WTC11 (cell line): ENCODE results near the gene SLC25A22.

Source experiments
- ELF4 ChIP-seq: sonication (generic); formaldehyde crosslinking; IDR thresholded peaks from 2 replicates; pipeline ENCODE4 v1.8.1; 2022; ENCODE audit warnings: low read depth, mild to moderate bottlenecking, moderate library complexity, missing genetic modification reagents
- JUN ChIP-seq: sonication (generic); formaldehyde crosslinking; IDR thresholded peaks from 2 replicates; pipeline ENCODE4 v1.8.0; 2023; ENCODE audit warnings: mild to moderate bottlenecking, missing genetic modification reagents
- SMAD3 ChIP-seq: sonication (generic); formaldehyde crosslinking; IDR thresholded peaks from 2 replicates; pipeline ENCODE4 v1.8.0; 2022; ENCODE audit warnings: missing genetic modification reagents, mild to moderate bottlenecking, borderline replicate concordance
- ZBTB21 ChIP-seq: sonication (generic); formaldehyde crosslinking; IDR thresholded peaks from 2 replicates; pipeline ENCODE4 v1.8.1; 2023; ENCODE audit warnings: mild to moderate bottlenecking, missing genetic modification reagents, borderline replicate concordance

GRCh38 chr11:833849-834311, 35.8 kb upstream of the SLC25A22 start:
- TF ChIP-seq ZBTB21 (no peak), SMAD3 (no peak), ELF4 (CRISPR knock-in tag) (no peak), JUN (CRISPR knock-in tag) (no peak)
